Stimulated activated CD4-positive, alpha-beta T cell treated with anti-CD3 and anti-CD28 coated beads, Interleukin-1b, Interleukin-23, amount 100 ng/mL, for 24 hours (primary cell): Measurements from ENCODE around the gene OR3A3.

Source experiments
- DNase-seq, 4 experiments: peaks; one replicate each; pipeline ENCODE4 v3.0.0-alpha.2; 2020; ENCODE audit warnings: low read depth in 4 of 4, low spot score in 1 of 4

The OR3A3 gene

DNA sequence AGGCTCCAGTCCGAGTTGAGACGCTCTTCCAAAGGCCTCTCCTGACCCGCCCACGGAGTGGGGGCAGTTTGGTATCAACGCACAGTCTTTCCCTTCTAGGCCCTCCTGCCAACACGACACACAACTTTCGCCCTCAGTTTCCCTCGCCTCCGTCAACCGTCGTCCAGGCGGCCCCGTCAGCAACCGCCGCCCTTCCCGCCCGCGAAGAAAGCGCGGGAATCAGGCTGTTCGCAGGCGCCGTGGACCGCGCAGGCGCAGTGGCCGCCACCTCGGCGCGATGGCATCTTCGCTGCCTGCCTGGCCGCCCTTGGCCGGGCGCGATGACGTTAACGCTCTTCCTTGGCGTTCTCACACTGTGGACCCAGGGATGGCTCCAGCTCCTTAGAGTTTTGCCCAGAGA is 60.4 kb downstream of the OR3A3 start, which contains the start of gene SPATA22:
Gene SPATA22 (minus strand): TSS at position 221 of the 400 bp plus-strand sequence. CDS start 2,494 bp downstream, outside the sequence.
- no peak for DNase-seq

DNA sequence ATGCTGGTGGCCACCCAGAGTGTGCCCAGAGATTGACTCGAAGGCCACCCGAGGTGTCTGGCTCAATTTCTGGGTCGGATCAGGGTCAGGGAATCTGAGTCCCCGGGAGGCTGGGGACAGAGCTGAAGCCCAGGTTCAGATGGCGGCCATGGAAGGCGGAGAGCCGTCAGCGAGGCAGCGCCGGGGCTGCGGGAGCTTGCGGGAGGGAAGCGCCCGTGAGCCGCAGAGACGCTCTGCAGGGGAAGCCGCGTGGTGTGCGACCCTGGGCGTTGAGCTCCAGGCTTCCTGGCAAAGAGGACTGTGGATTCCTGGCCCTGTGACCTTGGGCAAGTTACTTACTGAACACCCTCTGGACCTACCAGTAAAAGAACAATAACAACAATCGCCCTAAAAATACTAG is 61.0 kb downstream of the OR3A3 start:
- no peak for DNase-seq
